Measurements from ENCODE around the gene VSX1.

The VSX1 gene

DNA sequence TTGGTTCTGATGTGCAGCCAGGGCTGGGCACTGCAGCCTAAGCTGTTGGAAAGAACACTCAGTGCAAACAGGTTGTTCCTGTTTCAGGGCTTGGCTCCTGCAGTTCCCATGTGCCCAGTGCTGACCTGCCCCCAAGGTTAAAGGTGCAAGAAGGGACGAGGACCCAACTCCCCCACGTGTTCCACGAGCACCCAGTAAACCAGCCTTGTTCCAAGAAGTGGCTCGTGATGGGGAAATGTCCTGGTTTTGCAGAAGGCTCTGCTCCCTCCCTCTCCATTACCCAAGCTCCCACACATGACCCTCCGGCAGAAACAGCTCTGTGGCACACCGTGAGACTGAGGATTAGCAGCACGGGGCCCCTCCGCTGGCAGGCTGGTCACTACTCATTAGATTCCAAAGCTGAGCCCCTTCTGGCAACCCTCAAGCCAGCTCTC is 33.4 kb downstream of the VSX1 start:
- no peak for DNase-seq (ENCODE audit: low read depth)
- TF ChIP-seq POLR2A (IDR thresholded peaks at IDR 0.05; ENCODE audit: extremely low read depth, insufficient read length), result no peak
- TF ChIP-seq, protein P1, sequence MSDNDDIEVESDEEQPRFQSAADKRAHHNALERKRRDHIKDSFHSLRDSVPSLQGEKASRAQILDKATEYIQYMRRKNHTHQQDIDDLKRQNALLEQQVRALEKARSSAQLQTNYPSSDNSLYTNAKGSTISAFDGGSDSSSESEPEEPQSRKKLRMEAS (IDR thresholded peaks at IDR 0.05; ENCODE audit: low read depth, low read length), result 0 out of 2 replicates have a peak, but pooled peaks have one; percentile 23
- no peak overlapping the region for H3K4me3 ChIP-seq (ENCODE audit: low read depth, low read length)

DNA sequence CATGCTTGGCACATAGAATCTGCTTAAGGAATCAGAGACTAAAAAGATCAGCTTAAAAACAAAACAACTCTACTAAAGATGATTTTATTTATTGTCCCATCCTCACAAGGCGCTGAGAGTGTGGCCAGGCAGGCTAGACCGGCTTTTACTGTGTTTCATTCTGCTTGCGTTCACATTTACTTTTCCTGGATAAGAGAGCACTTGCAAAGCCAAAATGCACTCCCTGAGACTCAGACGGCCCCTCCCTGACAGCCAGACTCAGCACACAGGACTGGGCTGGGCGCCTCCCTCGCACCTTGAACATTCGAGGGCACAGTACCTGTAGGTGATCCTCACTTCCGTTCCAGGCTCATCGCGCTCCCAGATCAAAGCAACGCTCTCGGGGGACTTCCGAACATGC is 34.2 kb downstream of the VSX1 start:
- H3K4me3 ChIP-seq (ENCODE audit: low read depth, low read length), result no peak overlapping the region
- no peak for DNase-seq (ENCODE audit: low read depth)
- TF ChIP-seq POLR2A (IDR thresholded peaks at IDR 0.05; ENCODE audit: extremely low read depth, insufficient read length) (no peak), MYC (IDR thresholded peaks at IDR 0.05; ENCODE audit: low read depth, low read length) (no peak)
- TF ChIP-seq, protein P2, sequence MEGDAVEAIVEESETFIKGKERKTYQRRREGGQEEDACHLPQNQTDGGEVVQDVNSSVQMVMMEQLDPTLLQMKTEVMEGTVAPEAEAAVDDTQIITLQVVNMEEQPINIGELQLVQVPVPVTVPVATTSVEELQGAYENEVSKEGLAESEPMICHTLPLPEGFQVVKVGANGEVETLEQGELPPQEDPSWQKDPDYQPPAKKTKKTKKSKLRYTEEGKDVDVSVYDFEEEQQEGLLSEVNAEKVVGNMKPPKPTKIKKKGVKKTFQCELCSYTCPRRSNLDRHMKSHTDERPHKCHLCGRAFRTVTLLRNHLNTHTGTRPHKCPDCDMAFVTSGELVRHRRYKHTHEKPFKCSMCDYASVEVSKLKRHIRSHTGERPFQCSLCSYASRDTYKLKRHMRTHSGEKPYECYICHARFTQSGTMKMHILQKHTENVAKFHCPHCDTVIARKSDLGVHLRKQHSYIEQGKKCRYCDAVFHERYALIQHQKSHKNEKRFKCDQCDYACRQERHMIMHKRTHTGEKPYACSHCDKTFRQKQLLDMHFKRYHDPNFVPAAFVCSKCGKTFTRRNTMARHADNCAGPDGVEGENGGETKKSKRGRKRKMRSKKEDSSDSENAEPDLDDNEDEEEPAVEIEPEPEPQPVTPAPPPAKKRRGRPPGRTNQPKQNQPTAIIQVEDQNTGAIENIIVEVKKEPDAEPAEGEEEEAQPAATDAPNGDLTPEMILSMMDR (IDR thresholded peaks at IDR 0.05; ENCODE audit: low read depth, low read length), result no peak
- TF ChIP-seq, protein P1 (IDR thresholded peaks at IDR 0.05; ENCODE audit: low read depth, low read length), result no peak

DNA sequence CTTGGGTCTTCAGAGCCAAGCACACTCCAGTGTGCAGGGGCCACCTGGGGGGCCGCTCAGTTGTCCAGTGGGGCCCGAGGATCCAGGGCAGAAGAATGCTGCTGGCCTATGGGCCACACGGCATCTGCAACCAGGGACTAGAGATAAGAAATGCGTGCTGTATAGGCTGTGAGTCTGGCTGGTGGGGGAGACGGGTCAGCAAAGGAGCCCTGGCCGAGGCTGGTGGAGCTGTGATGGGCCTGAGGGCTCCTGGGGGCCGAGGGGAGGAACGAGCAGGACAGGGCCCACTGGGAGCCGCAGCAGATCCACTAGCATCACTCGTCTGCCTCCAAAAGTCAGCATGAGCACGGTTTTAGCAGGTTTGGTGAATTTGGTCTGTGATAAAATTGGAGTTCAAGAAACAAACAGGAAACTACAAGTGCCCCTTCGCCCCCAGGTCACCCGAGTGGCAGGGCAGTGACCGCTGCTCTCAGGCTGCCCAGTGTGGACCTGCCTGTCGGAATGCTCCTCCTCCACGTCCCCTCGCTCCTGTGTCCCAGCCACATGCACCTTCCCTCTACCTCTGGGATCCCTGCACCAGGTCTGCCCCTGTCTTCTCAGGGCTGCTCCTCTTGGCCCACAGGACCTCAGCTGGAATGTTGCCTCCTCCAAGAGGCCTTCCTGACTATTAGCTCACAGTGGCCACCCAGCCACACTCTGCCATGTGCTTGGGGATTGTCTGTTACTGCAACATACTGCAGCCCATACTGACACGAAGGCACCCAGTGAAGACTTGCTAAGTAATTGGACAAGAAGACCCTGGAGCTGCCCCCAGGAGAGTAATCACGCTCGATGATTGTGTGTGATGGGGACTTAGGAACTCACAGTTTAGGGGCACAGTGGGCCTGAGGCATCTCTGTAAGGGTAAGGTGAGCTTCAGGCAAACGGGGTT is 34.9 kb downstream of the VSX1 start:
- DNase-seq (ENCODE audit: low read depth), result no peak
- no peak overlapping the region for H3K4me3 ChIP-seq (ENCODE audit: low read depth, low read length)
- TF ChIP-seq, protein P2 (IDR thresholded peaks at IDR 0.05; ENCODE audit: low read depth, low read length), result no peak
- TF ChIP-seq MYC (IDR thresholded peaks at IDR 0.05; ENCODE audit: low read depth, low read length), result no peak

DNA sequence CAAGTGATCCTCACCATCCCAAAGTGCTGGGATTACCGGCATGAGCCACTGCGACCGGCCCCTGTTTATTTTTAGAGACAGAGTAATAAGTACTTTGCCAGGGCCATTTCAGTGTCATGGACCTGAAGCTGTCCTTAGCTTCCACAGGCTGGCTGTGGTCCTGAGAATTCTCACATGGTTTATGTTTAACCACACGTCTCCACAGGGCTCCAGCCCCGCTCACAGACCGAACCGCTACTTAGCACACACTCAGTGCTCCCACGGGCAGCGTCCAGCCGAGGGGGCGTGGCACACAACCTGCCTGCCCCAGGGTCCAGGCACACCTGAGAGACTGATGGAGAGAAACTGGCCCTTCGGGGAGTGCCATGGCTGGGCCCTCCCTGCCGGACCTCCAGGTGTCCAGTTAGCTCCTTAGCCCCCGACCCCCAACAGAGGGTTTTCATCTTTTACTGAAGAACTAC is 35.7 kb downstream of the VSX1 start:
- no peak for DNase-seq (ENCODE audit: low read depth)
- H3K4me3 ChIP-seq (ENCODE audit: low read depth, low read length), result no peak overlapping the region
- TF ChIP-seq MYC (IDR thresholded peaks at IDR 0.05; ENCODE audit: low read depth, low read length), result no peak
- no peak for TF ChIP-seq POLR2A (IDR thresholded peaks at IDR 0.05; ENCODE audit: extremely low read depth, insufficient read length)
- TF ChIP-seq, protein P1 (IDR thresholded peaks at IDR 0.05; ENCODE audit: low read depth, low read length), result no peak
- TF ChIP-seq, protein P2 (IDR thresholded peaks at IDR 0.05; ENCODE audit: low read depth, low read length), result no peak

DNA sequence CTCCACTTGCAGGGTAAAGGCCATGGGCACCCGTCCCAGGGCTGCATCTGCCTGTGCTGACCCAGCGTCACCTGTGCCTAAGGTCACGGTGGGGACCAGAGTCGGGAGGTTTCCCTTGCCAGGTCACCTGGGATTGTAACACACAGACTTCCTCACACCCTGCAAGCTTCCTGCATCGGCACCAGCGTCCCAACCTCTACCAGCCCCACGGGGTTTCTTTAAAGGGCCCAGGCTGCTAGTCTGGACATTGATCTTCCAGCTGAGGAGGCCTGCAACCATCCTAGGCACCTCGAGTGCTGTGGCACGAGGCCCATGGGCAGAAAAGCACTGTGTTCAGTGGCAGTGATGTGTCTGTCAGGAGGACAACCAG is 36.6 kb downstream of the VSX1 start:
- H3K4me3 ChIP-seq (ENCODE audit: low read depth, low read length), result no peak overlapping the region
- DNase-seq (ENCODE audit: low read depth), result no peak
- TF ChIP-seq, protein P1 (IDR thresholded peaks at IDR 0.05; ENCODE audit: low read depth, low read length), result no peak
- TF ChIP-seq, protein P2 (IDR thresholded peaks at IDR 0.05; ENCODE audit: low read depth, low read length), result no peak
- TF ChIP-seq POLR2A (IDR thresholded peaks at IDR 0.05; ENCODE audit: extremely low read depth, insufficient read length) (no peak), MYC (IDR thresholded peaks at IDR 0.05; ENCODE audit: low read depth, low read length) (no peak)

DNA sequence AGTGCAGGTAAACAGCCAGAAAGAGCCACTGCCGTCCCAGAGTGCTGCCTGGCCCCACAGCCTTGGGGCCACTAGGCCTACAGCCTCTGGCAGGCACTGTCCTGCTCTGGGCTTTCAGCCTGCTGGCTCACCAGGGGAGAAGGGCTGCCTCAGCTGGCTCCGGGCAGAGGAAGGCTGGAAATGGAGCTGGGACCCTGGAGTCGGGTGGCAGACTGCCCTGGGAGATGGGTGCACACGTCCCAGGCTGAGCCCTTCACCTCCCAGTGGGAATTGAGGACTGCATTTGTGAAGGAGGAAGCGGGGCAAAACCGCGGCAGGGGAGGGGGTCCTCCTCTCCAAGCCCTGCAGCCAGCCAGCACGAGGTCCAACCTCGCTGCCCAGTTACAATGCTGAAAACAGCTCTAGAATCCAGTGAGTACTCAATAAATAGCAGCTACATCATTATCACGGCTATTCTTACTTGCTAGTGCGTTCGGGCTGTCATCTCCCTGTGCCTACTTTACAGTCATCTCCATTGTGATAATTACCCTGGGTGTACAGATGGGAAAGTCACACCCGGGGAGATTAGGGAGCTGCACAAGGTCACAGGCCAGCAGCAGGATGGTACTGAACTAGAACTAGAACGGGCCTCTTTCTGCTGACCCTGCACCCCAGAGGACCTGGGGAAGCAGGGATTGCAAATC is 37.1 kb downstream of the VSX1 start:
- no peak for TF ChIP-seq POLR2A (IDR thresholded peaks at IDR 0.05; ENCODE audit: extremely low read depth, insufficient read length)
- no peak for TF ChIP-seq MYC (IDR thresholded peaks at IDR 0.05; ENCODE audit: low read depth, low read length)
- TF ChIP-seq, protein P2 (IDR thresholded peaks at IDR 0.05; ENCODE audit: low read depth, low read length), result no peak
- TF ChIP-seq, protein P1 (IDR thresholded peaks at IDR 0.05; ENCODE audit: low read depth, low read length), result no peak
- DNase-seq (ENCODE audit: low read depth), result peak; percentile 70
- no peak overlapping the region for H3K4me3 ChIP-seq (ENCODE audit: low read depth, low read length)

Measured in NB4 (cell line).